ENCODE results near the gene APOF.

DNA sequence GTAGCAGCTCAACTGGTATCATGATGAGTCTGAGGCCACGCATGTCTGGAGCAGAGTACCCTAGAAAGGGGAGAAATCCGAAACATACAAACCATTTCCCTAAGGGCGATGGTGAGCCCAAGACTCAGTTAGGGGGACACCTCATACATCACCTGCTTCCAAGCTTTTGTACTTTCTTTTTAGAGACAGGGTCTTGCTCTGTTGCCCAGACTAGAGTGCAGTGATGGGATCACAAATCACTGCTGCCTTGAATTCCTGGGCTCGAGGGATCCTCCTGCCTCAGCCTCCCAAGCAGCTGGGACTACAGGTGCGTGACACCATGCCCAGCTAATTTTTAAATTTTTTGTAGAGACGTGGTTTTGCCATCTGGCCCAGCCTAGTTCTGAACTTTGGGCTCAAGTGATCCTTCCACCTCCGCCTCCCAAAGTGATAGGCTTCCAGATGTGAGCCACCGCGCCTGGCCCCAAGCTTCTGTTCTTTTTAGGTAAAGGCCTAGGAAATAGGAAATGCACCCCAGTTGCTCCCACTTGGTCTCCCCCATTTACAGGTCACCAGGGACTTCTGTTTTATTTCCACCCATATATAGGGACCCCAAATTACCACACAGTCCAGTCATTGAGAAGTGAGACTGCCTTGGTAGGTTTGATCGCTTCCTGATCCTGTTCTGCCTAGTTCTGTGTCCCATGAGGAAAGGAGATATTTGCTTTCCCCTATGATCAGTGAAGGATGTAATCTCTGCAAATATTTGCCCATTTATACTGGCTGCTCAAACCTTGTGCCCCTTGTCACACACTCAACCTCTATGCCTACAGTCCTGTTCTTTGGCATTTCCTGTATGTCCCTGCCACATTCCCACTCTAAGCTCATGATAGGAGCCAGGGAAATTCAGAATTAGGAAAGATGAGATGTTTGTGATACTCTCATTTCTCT, at the start of gene APOF:
- TF ChIP-seq, protein P1, sequence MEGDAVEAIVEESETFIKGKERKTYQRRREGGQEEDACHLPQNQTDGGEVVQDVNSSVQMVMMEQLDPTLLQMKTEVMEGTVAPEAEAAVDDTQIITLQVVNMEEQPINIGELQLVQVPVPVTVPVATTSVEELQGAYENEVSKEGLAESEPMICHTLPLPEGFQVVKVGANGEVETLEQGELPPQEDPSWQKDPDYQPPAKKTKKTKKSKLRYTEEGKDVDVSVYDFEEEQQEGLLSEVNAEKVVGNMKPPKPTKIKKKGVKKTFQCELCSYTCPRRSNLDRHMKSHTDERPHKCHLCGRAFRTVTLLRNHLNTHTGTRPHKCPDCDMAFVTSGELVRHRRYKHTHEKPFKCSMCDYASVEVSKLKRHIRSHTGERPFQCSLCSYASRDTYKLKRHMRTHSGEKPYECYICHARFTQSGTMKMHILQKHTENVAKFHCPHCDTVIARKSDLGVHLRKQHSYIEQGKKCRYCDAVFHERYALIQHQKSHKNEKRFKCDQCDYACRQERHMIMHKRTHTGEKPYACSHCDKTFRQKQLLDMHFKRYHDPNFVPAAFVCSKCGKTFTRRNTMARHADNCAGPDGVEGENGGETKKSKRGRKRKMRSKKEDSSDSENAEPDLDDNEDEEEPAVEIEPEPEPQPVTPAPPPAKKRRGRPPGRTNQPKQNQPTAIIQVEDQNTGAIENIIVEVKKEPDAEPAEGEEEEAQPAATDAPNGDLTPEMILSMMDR (IDR thresholded peaks at IDR 0.05 in 8 of 11, conservative IDR thresholded peaks at IDR 0.05 in 3 of 11) = no peak
- TF ChIP-seq POLR2AphosphoS5 (IDR thresholded peaks at IDR 0.05) (no peak), POLR2A (IDR thresholded peaks at IDR 0.05) (no peak)
